Measurements from ENCODE around the gene ZFPM1. TPM values are rescaled to one million over a fixed set of nuclear protein-coding genes. Genes with fewer than 3 reads are reported as not detected.

The ZFPM1 gene
- polyA plus RNA-seq, 1 experiment: 0.20 TPM

DNA sequence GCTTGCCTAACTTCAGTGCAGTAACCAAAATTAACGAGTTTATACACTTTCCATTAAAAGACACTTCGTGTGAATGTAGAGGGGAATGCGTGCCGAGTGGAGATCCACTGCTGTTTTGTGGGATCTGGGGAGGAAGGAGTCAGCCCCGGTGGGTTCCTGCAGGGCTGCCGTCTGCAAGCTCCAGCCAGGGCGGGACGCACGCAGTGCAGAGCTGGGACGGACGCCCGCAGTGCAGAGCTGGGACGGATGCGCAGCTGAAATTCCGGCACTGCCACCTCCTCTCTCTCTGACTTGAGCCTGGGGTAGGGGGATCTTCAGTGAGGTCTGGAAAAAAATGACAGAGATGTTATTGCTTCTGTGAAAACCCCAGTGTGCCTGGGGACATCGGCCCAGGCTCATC lies 100.7 kb downstream of the ZFPM1 start:
- ChIA-PET CTCF (no interaction called here), POLR2A (interaction anchor here (0.6 kb wide), 1 partner anchor 737 kb away, joined by 4 read pairs; no protein-coding TSS in a partner anchor)
- no peak for DNase-seq (ENCODE audit: low read depth, low spot score)
- peaks cover 44% of the 10 kb centered on the region for H3K27me3 ChIP-seq (ENCODE audit: control insufficient read depth, insufficient read depth, low read length)
- H3K9me3 ChIP-seq (ENCODE audit: control insufficient read depth, insufficient read depth, low read length): peaks cover 16% of the 10 kb centered on the region
- no peak for TF ChIP-seq CTCF (IDR thresholded peaks at IDR 0.05; ENCODE audit: low read depth, low read length)
- H3K27ac ChIP-seq (ENCODE audit: low read depth, low read length): no peak overlapping the region
- H3K4me3 ChIP-seq (ENCODE audit: low read depth, low read length): no peak overlapping the region

- DNase-seq (ENCODE audit: low read depth, low spot score): no peak
- H3K27me3 ChIP-seq (ENCODE audit: control insufficient read depth, insufficient read depth, low read length): peaks cover 44% of the 10 kb centered on the region
- H3K27ac ChIP-seq (ENCODE audit: low read depth, low read length): no peak overlapping the region
- H3K4me3 ChIP-seq (ENCODE audit: low read depth, low read length): no peak overlapping the region
- ChIA-PET CTCF (no interaction called here), POLR2A (no interaction called here)
- no peak for TF ChIP-seq CTCF (IDR thresholded peaks at IDR 0.05; ENCODE audit: low read depth, low read length)
- H3K9me3 ChIP-seq (ENCODE audit: control insufficient read depth, insufficient read depth, low read length): peaks cover 16% of the 10 kb centered on the region
These were observed 101.7 kb downstream of the ZFPM1 start for GRCh38 chr16:88554711-88555264.

GRCh38 chr16:88556294-88556988 lies 103.4 kb downstream of the ZFPM1 start:
- peaks cover 42% of the 10 kb centered on the region for H3K27me3 ChIP-seq (ENCODE audit: control insufficient read depth, insufficient read depth, low read length)
- ChIA-PET POLR2A (no interaction called here), CTCF (no interaction called here)
- H3K9me3 ChIP-seq (ENCODE audit: control insufficient read depth, insufficient read depth, low read length): peaks cover 16% of the 10 kb centered on the region
- no peak overlapping the region for H3K27ac ChIP-seq (ENCODE audit: low read depth, low read length)
- TF ChIP-seq CTCF (IDR thresholded peaks at IDR 0.05; ENCODE audit: low read depth, low read length): no peak
- H3K4me3 ChIP-seq (ENCODE audit: low read depth, low read length): no peak overlapping the region
- DNase-seq (ENCODE audit: low read depth, low spot score): no peak

DNA sequence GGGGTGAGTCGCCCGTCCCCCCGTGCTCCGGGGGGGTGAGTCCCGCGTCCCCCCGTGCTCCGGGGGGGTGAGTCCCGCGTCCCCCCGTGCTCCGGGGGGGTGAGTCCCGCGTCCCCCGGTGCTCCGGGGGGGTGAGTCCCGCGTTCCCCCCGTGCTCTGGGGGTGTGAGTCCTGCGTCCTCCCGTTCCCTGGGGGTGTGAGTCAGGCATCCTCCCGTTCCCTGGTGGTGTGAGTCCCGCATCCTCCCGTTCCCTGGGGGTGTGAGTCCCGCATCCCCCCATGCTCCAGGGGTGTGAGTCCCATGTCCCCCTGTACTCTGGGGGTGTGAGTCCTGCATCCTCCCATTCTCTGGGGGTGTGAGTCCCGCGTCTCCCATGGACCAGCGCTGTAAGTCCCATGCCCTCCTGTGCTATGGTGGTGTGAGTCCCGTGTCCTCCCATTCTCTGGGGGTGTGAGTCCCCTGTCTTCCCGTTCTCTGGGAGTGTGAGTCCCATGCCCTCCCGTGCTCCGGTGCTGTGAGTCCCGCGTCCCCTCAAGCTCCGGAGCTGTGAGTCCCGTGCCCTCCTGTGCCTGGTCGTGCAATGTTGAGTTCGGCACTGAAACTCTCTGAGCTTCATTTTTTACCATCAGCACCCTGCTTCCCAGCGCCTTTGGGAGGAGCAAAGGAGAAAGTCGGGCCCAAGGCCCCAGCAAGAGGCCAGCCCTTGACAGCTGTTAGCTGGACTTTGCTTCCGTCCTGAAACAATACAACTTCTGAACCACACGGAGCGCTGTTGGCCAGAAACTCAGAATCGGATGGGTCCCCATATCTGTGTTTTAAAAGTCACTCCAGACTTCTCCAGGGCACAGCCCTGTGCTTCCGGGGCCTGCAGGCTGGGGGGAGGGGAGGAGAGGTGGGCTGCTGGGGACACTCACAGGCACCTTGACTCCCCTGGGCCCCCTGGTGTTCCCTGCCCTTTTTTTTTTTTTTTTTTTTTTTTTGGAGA lies 105.7 kb downstream of the ZFPM1 start:
- peaks cover 27% of the 10 kb centered on the region for H3K27me3 ChIP-seq (ENCODE audit: control insufficient read depth, insufficient read depth, low read length)

More for the DNA sequence above, 105.7 kb downstream of the ZFPM1 start:
- Histone ChIP-seq H3K9me3 (ENCODE audit: control insufficient read depth, insufficient read depth, low read length) (peaks cover 15% of the 10 kb centered on the region), H3K27ac (ENCODE audit: low read depth, low read length) (no peak overlapping the region), H3K4me3 (ENCODE audit: low read depth, low read length) (no peak overlapping the region)
- ChIA-PET CTCF (interaction anchor here (0.6 to 1.6 kb wide), 10 partner anchors 8 to 780 kb away, joined by 3 to 7 read pairs (median 3); partner anchors contain the start of gene ZC3H18), POLR2A (interaction anchor here (0.7 to 1.1 kb wide), 2 partner anchors 11 to 339 kb away, joined by 3 to 8 read pairs; partner anchors contain the start of gene ZC3H18)
- DNase-seq (ENCODE audit: low read depth, low spot score): peak; percentile 38
- TF ChIP-seq CTCF (IDR thresholded peaks at IDR 0.05; ENCODE audit: low read depth, low read length): peak; percentile 54

All from AG04450 (cell line).